MCF 10A (cell line): Measurements from ENCODE around the gene GALR2. TPM values are rescaled to one million over a fixed set of nuclear protein-coding genes. Genes with fewer than 3 reads are reported as not detected.

ENCODE experiments used
- BruUV-seq: library from RNA; stranded (reverse); fragments of 400-500 nt; replicated peaks from 2 replicates; lab custom pipeline; 2021; lab: Mats Ljungman, UMichigan
- CTCF ChIA-PET: fragments of 300-600 bp; sonication (Branson Sonifier 250); formaldehyde crosslinking; extraction: SDS; loops from one replicate; lab custom pipeline; 2021; ENCODE audit warnings: antibody characterized with exemption, inconsistent platforms; lab: Yijun Ruan, JAX
- POLR2A ChIA-PET: fragments of 300-600, 350-650 bp; sonication (Branson Sonifier 250); formaldehyde crosslinking; extraction: SDS; loops from one replicate; lab custom pipeline; 2020; ENCODE audit warnings: antibody characterized with exemption, inconsistent platforms; lab: Yijun Ruan, JAX
- DNase-seq: peaks from one replicate; pipeline ENCODE4 v3.0.0-alpha.2; 2018; ENCODE audit not compliant: unreplicated experiment
- H3K27ac Mint-ChIP-seq: one replicate; pipeline ENCODE4 v1.8.0; 2022; ENCODE audit warnings: mild to moderate bottlenecking, low read depth, mixed read lengths; ENCODE audit not compliant: unreplicated experiment
- H3K27me3 Mint-ChIP-seq: one replicate; pipeline ENCODE4 v1.8.0; 2022; ENCODE audit warnings: mixed read lengths; ENCODE audit not compliant: insufficient read depth, unreplicated experiment
- H3K36me3 Mint-ChIP-seq: one replicate; pipeline ENCODE4 v1.8.0; 2022; ENCODE audit warnings: mild to moderate bottlenecking, moderate library complexity, mixed read lengths; ENCODE audit not compliant: insufficient read depth, unreplicated experiment
- H3K4me1 Mint-ChIP-seq: one replicate; pipeline ENCODE4 v1.8.0; 2022; ENCODE audit warnings: mixed read lengths; ENCODE audit not compliant: insufficient read depth, unreplicated experiment
- H3K4me3 Mint-ChIP-seq: one replicate; pipeline ENCODE4 v1.8.0; 2022; ENCODE audit warnings: mild to moderate bottlenecking, moderate library complexity, mixed read lengths; ENCODE audit not compliant: unreplicated experiment
- H3K9me3 Mint-ChIP-seq: one replicate; pipeline ENCODE4 v1.8.0; 2022; ENCODE audit warnings: mixed read lengths; ENCODE audit not compliant: unreplicated experiment
- intact Hi-C: fragments of 100-400 bp; cut with micrococcal nuclease; formaldehyde crosslinking; loops from 2 replicates; pipeline ENCODE4 v1.14.1; 2022
- microRNA-seq: library from miRNA; unstranded; fragments of <30 nt; microRNA quantifications from one replicate; pipeline ENCODE4 v1.2.0, GENCODE V29; 2022
- total RNA-seq: library from RNA; stranded (reverse); gene quantifications from 2 replicates; pipeline ENCODE4 v1.2.3, GENCODE V29; 2022
- TF ChIP-seq, protein P1 (sequence below): fragments of 200-600 bp; IDR thresholded peaks from one replicate; pipeline ENCODE4 v1.8.0; 2022; ENCODE audit warnings: antibody characterized with exemption, mild to moderate bottlenecking; ENCODE audit not compliant: unreplicated experiment

Gene GALR2
- total RNA-seq, 1 experiment from 2014 or later, result 0.37 TPM

DNA sequence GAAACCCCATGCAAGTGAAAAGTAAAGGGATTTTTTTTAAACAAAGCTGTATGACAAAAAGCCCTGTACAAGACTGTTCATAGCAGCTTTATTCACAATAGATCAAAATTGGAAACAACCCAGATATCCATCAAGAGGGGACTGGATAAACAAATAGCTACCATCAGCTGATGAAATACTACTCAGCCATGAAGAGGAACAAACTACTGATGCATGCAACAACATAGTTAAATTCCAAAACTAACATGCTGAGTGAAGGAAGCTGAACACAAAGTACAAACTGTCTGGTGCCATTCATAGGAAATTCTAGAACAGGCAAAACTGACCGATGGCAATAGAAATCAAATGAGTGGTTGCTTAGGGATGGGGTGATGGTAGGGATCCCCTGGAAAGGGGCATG is 51.3 kb downstream of the GALR2 start:
- no peak for DNase-seq
- intact Hi-C loops, result no loop called here
- H3K27ac Mint-ChIP-seq, result no peak overlapping the region
- ChIA-PET POLR2A (interaction anchor here (1.9 kb wide), 1 partner anchor 142 kb away, joined by 4 read pairs; no protein-coding TSS in a partner anchor), CTCF (interaction anchor here (0.6 to 2.2 kb wide), 4 partner anchors 11 to 172 kb away, joined by 3 to 12 read pairs (median 4); no protein-coding TSS in a partner anchor)
- H3K36me3 Mint-ChIP-seq, result no peaks in the 10 kb centered on the region
- H3K4me3 Mint-ChIP-seq, result no peak overlapping the region
- H3K27me3 Mint-ChIP-seq, result no peaks in the 10 kb centered on the region
- H3K9me3 Mint-ChIP-seq, result no peaks in the 10 kb centered on the region
- no peaks in the 10 kb centered on the region for H3K4me1 Mint-ChIP-seq
- no TSS peak for BruUV-seq
- TF ChIP-seq, protein P1, sequence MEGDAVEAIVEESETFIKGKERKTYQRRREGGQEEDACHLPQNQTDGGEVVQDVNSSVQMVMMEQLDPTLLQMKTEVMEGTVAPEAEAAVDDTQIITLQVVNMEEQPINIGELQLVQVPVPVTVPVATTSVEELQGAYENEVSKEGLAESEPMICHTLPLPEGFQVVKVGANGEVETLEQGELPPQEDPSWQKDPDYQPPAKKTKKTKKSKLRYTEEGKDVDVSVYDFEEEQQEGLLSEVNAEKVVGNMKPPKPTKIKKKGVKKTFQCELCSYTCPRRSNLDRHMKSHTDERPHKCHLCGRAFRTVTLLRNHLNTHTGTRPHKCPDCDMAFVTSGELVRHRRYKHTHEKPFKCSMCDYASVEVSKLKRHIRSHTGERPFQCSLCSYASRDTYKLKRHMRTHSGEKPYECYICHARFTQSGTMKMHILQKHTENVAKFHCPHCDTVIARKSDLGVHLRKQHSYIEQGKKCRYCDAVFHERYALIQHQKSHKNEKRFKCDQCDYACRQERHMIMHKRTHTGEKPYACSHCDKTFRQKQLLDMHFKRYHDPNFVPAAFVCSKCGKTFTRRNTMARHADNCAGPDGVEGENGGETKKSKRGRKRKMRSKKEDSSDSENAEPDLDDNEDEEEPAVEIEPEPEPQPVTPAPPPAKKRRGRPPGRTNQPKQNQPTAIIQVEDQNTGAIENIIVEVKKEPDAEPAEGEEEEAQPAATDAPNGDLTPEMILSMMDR, result no peak

Small RNA genes within 50 kb of the gene (microRNA-seq; reads per million reads assigned to microRNA genes)
- gene MIR6868, result 1.1 reads per million

Other genes with a start within 250 kb of the GALR2 start
- gene UNC13D, start 230.4 kb upstream of the GALR2 start, total RNA-seq, result 3.5 and 7.6 TPM in 2 replicates
- 55.7 and 97.9 TPM in 2 replicates for gene WBP2, start 219.4 kb upstream of the GALR2 start, total RNA-seq
- gene TRIM47, start 196.2 kb upstream of the GALR2 start, total RNA-seq, result 23.6 and 25.7 TPM in 2 replicates
- 15.9 and 17.4 TPM in 2 replicates for gene TRIM65, start 177.8 kb upstream of the GALR2 start, total RNA-seq
- gene MRPL38, start 169.9 kb upstream of the GALR2 start, total RNA-seq, result 97.9 and 111 TPM in 2 replicates
- 14.0 and 18.8 TPM in 2 replicates for gene FBF1, start 133.7 kb upstream of the GALR2 start, total RNA-seq
- 23.4 and 26.0 TPM in 2 replicates for gene ACOX1, start 95.6 kb upstream of the GALR2 start, total RNA-seq
- 13.0 and 15.4 TPM in 2 replicates for gene TEN1, start 95.5 kb upstream of the GALR2 start, total RNA-seq
- gene CDK3, start 73.9 kb upstream of the GALR2 start, total RNA-seq, result 5.3 and 5.7 TPM in 2 replicates
- 7.7 and 8.1 TPM in 2 replicates for gene EVPL, start 47.5 kb upstream of the GALR2 start, total RNA-seq
- 80.8 and 106 TPM in 2 replicates for gene SRP68, start 2.3 kb upstream of the GALR2 start, total RNA-seq
- gene ZACN, start 4.4 kb downstream of the GALR2 start, total RNA-seq, result not detected in 2 replicates
- 80.8 and 106 TPM in 2 replicates for gene EXOC7, start 29.0 kb downstream of the GALR2 start, total RNA-seq
- not detected in 2 replicates for gene FOXJ1, start 66.5 kb downstream of the GALR2 start, total RNA-seq
- 0.17 and 0.44 TPM in 2 replicates for gene RNF157, start 165.7 kb downstream of the GALR2 start, total RNA-seq
- gene UBALD2, start 190.6 kb downstream of the GALR2 start, total RNA-seq, result 84.9 and 109 TPM in 2 replicates
- 0.56 and 3.2 TPM in 2 replicates for gene QRICH2, start 233.5 kb downstream of the GALR2 start, total RNA-seq